ENCODE measurements around the gene SUN1. TPM values are rescaled to one million over a fixed set of nuclear protein-coding genes. Genes with fewer than 3 reads are reported as not detected.
"Not testable (repeated sequence)": the region's sequence is repeated elsewhere in the genome, so short reads cannot be mapped to it uniquely, and the experiment has no call there.

SUN1 gene
- total and polyA plus RNA-seq, 4 donors = 24.8 to 162 (median 40.1) TPM

DNA sequence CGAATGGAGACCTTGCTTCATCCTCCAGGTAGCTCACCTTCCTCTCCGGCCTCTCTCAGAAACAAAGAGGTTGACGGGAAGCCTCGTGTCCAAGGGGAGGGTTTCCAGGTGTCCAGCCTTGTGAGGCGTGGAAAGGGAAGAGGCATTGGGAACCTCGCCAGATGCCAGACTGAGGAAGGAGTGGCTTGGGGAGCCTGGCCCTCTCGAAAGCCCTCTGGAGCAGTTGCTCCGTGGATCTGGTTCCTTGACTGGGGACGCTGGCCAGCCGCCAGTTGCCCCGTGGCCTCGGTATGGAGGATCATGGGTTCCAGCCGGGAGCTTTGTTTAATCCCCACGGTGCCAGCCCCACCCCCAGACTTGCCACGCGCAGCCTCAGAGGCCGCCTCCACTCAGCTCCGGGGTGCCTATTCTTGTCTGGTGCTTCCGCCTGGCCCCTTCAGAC, 30.3 kb upstream of the SUN1 start:
- no peak overlapping the region for H3K27ac ChIP-seq (ENCODE audit: low read depth in 1 of 2, low read length in 2 of 2)
- no peaks in the 10 kb centered on the region for H3K36me3 ChIP-seq (ENCODE audit: control insufficient read depth in 4 of 4, insufficient read depth in 3 of 4, low read depth in 1 of 4, low read length in 3 of 4)
- H3K9ac ChIP-seq (ENCODE audit: low read depth in 1 of 2, low read length in 2 of 2) = no peak overlapping the region
- WGBS = 62% methylated on average over 19 of the region's 19 CpGs
- no peaks in the 10 kb centered on the region for H3K27me3 ChIP-seq (ENCODE audit: control insufficient read depth in 4 of 4, insufficient read depth in 4 of 4, low read length in 3 of 4)
- H3K4me3 ChIP-seq (ENCODE audit: low read depth in 1 of 3, low read length in 3 of 3) = no peak overlapping the region
- no peaks in the 10 kb centered on the region for H3K4me1 ChIP-seq (ENCODE audit: control insufficient read depth in 4 of 4, insufficient read depth in 4 of 4, low read length in 3 of 4)
- no peaks in the 10 kb centered on the region for H3K9me3 ChIP-seq (ENCODE audit: control insufficient read depth in 4 of 4, low read length in 3 of 4)
- no peak for DNase-seq (ENCODE audit: low spot score)
- TF ChIP-seq, protein P1, sequence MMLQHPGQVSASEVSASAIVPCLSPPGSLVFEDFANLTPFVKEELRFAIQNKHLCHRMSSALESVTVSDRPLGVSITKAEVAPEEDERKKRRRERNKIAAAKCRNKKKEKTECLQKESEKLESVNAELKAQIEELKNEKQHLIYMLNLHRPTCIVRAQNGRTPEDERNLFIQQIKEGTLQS (IDR thresholded peaks at IDR 0.05) = no peak
- no peak for TF ChIP-seq JUND (IDR thresholded peaks at IDR 0.05)
- TF ChIP-seq EGR1 (IDR thresholded peaks at IDR 0.05; ENCODE audit: low read depth in 2 of 2) = no peak

DNA sequence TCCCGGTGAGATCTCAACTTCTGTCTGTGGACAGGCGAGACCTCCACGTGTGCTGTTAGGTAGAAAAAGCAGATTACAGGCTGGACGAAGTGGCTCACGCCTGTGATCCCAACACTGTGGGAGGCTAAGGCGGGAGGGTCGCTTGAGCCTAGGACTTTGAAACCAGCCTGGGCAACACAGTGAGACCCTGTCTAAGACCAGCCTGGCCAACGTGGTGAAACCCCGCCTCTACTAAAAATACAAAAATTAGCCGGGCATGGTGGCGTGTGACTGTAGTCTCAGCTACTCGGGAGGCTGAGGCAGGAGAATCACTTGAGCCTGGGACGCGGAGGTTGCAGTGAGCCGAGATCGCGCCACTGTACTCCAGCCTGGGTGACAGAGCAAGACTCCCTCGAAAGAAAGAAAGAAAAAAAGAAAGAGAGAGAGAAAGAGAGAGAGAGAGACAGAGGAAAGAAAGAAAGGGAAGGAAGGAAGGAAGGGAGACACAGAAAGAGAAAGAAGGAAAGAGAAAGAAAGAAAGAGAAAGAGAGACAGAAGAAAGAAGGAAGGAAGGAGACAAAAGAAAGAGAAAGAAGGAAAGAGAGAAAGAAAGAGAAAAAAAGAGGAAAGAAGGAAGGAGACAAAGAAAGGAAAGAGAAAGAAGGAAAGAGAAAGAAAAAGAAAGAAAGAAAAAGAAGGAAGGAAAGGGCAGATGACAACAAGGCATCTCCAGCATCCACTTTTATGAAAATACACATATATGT, 29.6 kb upstream of the SUN1 start:
- H3K27ac ChIP-seq (ENCODE audit: low read depth in 1 of 2, low read length in 2 of 2) = no peak overlapping the region
- TF ChIP-seq RAD21 (IDR thresholded peaks at IDR 0.05) (no peak), HNF4G (IDR thresholded peaks at IDR 0.05) (no peak), YY1 (IDR thresholded peaks at IDR 0.05) (no peak), FOXA2 (IDR thresholded peaks at IDR 0.05) (no peak), TAF1 (conservative IDR thresholded peaks at IDR 0.05) (no peak)
- TF ChIP-seq, protein P1 (IDR thresholded peaks at IDR 0.05) = no peak
- H3K4me1 ChIP-seq (ENCODE audit: control insufficient read depth in 4 of 4, insufficient read depth in 4 of 4, low read length in 3 of 4) = no peaks in the 10 kb centered on the region
- 88% methylated on average over 18 of the region's 18 CpGs for WGBS
- H3K27me3 ChIP-seq (ENCODE audit: control insufficient read depth in 4 of 4, insufficient read depth in 4 of 4, low read length in 3 of 4) = no peaks in the 10 kb centered on the region
- no peak overlapping the region for H3K9ac ChIP-seq (ENCODE audit: low read depth in 1 of 2, low read length in 2 of 2)
- no peaks in the 10 kb centered on the region for H3K9me3 ChIP-seq (ENCODE audit: control insufficient read depth in 4 of 4, low read length in 3 of 4)
- no peak overlapping the region for H3K4me3 ChIP-seq (ENCODE audit: low read depth in 1 of 3, low read length in 3 of 3)
- DNase-seq (ENCODE audit: low spot score) = no peak
- H3K36me3 ChIP-seq (ENCODE audit: control insufficient read depth in 4 of 4, insufficient read depth in 3 of 4, low read depth in 1 of 4, low read length in 3 of 4) = no peaks in the 10 kb centered on the region

DNA sequence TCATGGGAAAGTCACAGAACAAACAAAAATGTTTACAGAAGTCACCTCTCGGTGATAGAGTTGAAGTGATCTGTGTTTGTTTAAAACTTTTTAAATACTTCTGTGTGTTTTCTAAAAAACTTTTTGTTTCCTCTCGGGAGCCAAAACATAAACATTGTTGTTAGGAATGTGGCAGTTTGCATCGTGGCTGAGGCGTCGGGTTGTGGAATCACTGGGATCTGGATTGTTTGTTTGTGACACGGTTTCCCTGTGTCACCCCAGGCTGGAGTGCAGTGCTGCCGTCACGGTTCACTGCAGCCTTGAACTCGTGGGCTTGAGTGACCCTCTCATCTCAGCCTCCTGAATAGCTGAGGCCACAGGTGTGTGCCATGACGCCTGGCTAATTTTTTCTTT, 29.0 kb upstream of the SUN1 start:
- no peak overlapping the region for H3K9ac ChIP-seq (ENCODE audit: low read depth in 1 of 2, low read length in 2 of 2)
- H3K9me3 ChIP-seq (ENCODE audit: control insufficient read depth in 4 of 4, low read length in 3 of 4) = no peaks in the 10 kb centered on the region
- H3K4me3 ChIP-seq (ENCODE audit: low read depth in 1 of 3, low read length in 3 of 3) = no peak overlapping the region
- no peaks in the 10 kb centered on the region for H3K27me3 ChIP-seq (ENCODE audit: control insufficient read depth in 4 of 4, insufficient read depth in 4 of 4, low read length in 3 of 4)
- TF ChIP-seq, protein P2, sequence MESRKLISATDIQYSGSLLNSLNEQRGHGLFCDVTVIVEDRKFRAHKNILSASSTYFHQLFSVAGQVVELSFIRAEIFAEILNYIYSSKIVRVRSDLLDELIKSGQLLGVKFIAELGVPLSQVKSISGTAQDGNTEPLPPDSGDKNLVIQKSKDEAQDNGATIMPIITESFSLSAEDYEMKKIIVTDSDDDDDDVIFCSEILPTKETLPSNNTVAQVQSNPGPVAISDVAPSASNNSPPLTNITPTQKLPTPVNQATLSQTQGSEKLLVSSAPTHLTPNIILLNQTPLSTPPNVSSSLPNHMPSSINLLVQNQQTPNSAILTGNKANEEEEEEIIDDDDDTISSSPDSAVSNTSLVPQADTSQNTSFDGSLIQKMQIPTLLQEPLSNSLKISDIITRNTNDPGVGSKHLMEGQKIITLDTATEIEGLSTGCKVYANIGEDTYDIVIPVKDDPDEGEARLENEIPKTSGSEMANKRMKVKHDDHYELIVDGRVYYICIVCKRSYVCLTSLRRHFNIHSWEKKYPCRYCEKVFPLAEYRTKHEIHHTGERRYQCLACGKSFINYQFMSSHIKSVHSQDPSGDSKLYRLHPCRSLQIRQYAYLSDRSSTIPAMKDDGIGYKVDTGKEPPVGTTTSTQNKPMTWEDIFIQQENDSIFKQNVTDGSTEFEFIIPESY (IDR thresholded peaks at IDR 0.05) = no peak
- TF ChIP-seq, protein P1 (IDR thresholded peaks at IDR 0.05) = no peak
- no peak for TF ChIP-seq SP1 (IDR thresholded peaks at IDR 0.05)
- H3K36me3 ChIP-seq (ENCODE audit: control insufficient read depth in 4 of 4, insufficient read depth in 3 of 4, low read depth in 1 of 4, low read length in 3 of 4) = no peaks in the 10 kb centered on the region
- no peak for DNase-seq (ENCODE audit: low spot score)
- H3K4me1 ChIP-seq (ENCODE audit: control insufficient read depth in 4 of 4, insufficient read depth in 4 of 4, low read length in 3 of 4) = no peaks in the 10 kb centered on the region
- 69% methylated on average over 10 of the region's 10 CpGs for WGBS
- no peak overlapping the region for H3K27ac ChIP-seq (ENCODE audit: low read depth in 1 of 2, low read length in 2 of 2)

DNA sequence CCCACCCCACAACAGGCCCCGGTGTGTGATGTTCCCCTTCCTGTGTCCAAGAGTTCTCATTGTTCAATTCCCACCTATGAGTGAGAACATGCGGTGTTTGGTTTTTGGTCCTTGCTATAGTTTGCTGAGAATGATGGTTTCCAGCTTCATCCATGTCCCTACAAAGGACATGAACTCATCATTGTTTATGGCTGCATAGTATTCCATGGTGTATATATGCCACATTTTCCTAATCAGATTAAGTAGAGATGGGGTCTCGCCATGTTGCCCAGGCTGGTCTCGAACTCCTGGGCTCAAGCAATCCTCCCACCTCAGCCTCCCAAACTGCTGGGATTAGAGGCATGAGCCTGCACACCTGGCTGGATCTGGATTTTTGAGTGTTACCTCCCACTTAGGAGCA, 28.5 kb upstream of the SUN1 start:
- H3K9ac ChIP-seq (ENCODE audit: low read depth in 1 of 2, low read length in 2 of 2); H3K9me3 ChIP-seq (ENCODE audit: control insufficient read depth in 4 of 4, low read length in 3 of 4); H3K27me3 ChIP-seq (ENCODE audit: control insufficient read depth in 4 of 4, insufficient read depth in 4 of 4, low read length in 3 of 4); H3K4me1 ChIP-seq (ENCODE audit: control insufficient read depth in 4 of 4, insufficient read depth in 4 of 4, low read length in 3 of 4); DNase-seq (ENCODE audit: low spot score); H3K4me3 ChIP-seq (ENCODE audit: low read depth in 1 of 3, low read length in 3 of 3); H3K36me3 ChIP-seq (ENCODE audit: control insufficient read depth in 4 of 4, insufficient read depth in 3 of 4, low read depth in 1 of 4, low read length in 3 of 4); H3K27ac ChIP-seq (ENCODE audit: low read depth in 1 of 2, low read length in 2 of 2): not testable (repeated sequence)
- 96% methylated on average over 4 of the region's 4 CpGs for WGBS
